Measurements from ENCODE around the gene TAGAP. TPM values are rescaled to one million over a fixed set of nuclear protein-coding genes. Genes with fewer than 3 reads are reported as not detected.

Gene TAGAP
- total RNA-seq, 1 donor from 2014 or later, result under 0.01 TPM

Other genes with a start within 250 kb of the TAGAP start
- gene EZR, start 225.6 kb downstream of the TAGAP start, total RNA-seq, result 48.8 and 64.4 TPM in 2 replicates
- gene RSPH3, start 44.8 kb downstream of the TAGAP start, total RNA-seq, result 2.3 and 2.7 TPM in 2 replicates
- not detected in 2 replicates for gene FNDC1, start 124.4 kb upstream of the TAGAP start, total RNA-seq

Data from dermis microvascular lymphatic vessel endothelial cell (primary cell).